GM21360 (cell line): Measurements from ENCODE around the gene CRYGB.
"Not testable (repeated sequence)": the region's sequence is repeated elsewhere in the genome, so short reads cannot be mapped to it uniquely, and the experiment has no call there.

Experiments
- ATAC-seq: cut with Tn5 transposase; IDR thresholded peaks from one replicate; pipeline ENCODE4 v1.9.1; 2021; ENCODE audit warnings: mild to moderate bottlenecking, moderate library complexity; ENCODE audit not compliant: unreplicated experiment

The CRYGB gene

GRCh38 chr2:208118918-208119317 lies 27.0 kb downstream of the CRYGB start:
- no peak for ATAC-seq

GRCh38 chr2:208117390-208117789 lies 28.6 kb downstream of the CRYGB start:
- ATAC-seq, result not testable (repeated sequence)

GRCh38 chr2:208112969-208113368 lies 33.0 kb downstream of the CRYGB start:
- ATAC-seq, result no peak

- ATAC-seq, result not testable (repeated sequence)
Observed at GRCh38 chr2:208112273-208112745, 33.6 kb downstream of the CRYGB start.

- no peak for ATAC-seq
Observed at GRCh38 chr2:208103616-208104015, 42.3 kb downstream of the CRYGB start.

- ATAC-seq, result no peak
Observed at GRCh38 chr2:208101716-208102631, 44.0 kb downstream of the CRYGB start.

- no peak for ATAC-seq
Observed at GRCh38 chr2:208099682-208100470, 46.1 kb downstream of the CRYGB start.

GRCh38 chr2:208098701-208099100 lies 47.3 kb downstream of the CRYGB start:
- not testable (repeated sequence) for ATAC-seq

- no peak for ATAC-seq
Observed at GRCh38 chr2:208098267-208098666, 47.7 kb downstream of the CRYGB start.

- no peak for ATAC-seq
Observed at GRCh38 chr2:208097801-208098200, 48.2 kb downstream of the CRYGB start.

GRCh38 chr2:208097313-208097712 lies 48.6 kb downstream of the CRYGB start:
- no peak for ATAC-seq

- ATAC-seq, result no peak
Observed at GRCh38 chr2:208096080-208096479, 49.9 kb downstream of the CRYGB start.

GRCh38 chr2:208093128-208093527 lies 52.8 kb downstream of the CRYGB start:
- ATAC-seq, result no peak
